ENCODE results near the gene GABPA. TPM values are rescaled to one million over a fixed set of nuclear protein-coding genes. Genes with fewer than 3 reads are reported as not detected.

Gene GABPA
- total and polyA plus RNA-seq, 9 of the 15 experiments (the other 6 are each of a cell fraction or from before 2014, with no cell fraction given), result 8.9 to 35.7 (median 22.8) TPM

DNA sequence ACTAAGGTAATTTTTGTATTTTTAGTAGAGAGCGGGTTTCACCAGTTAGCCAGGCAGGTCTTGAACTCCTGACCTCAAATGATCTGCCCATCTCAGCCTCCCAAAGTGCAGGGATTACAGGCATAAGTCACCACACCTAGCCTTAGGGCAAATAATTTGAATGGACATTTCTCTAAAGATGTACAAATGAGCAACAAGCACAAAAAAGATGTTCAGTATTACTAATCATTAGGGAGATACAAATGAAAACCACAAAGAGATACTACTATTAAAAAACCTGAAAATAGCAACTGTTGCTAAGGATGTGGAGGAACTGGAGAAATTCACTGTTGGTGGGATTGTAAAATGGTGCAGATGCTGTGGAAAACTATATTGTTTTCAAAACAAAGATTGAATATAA, 79.1 kb downstream of the GABPA start:
- Histone ChIP-seq H3K4me3 (no peak overlapping the region), H3K4me1 (replicated peaks in 1 of 2; ENCODE audit: control insufficient read depth in 2 of 2, insufficient read depth in 2 of 2, low read length in 2 of 2) (no peaks in the 10 kb centered on the region; a peak in 2 of 5 replicates), H4K20me1 (replicated peaks; ENCODE audit: control insufficient read depth, insufficient read depth, low read length) (no peaks in the 10 kb centered on the region; the same call in 1 of the 2 replicates), H2AFZ (ENCODE audit: low read depth, low read length) (no peak overlapping the region), H3K36me3 (ENCODE audit: control insufficient read depth, insufficient read depth, low read length) (no peaks in the 10 kb centered on the region), H3K9me3 (replicated peaks; ENCODE audit: control insufficient read depth, insufficient read depth, low read depth, low read length) (no peaks in the 10 kb centered on the region), H3K27ac (ENCODE audit: extremely low read depth, low read depth, low read length) (no peak overlapping the region), H3K27me3 (ENCODE audit: control insufficient read depth in 2 of 2, insufficient read depth in 2 of 2, low read length in 2 of 2) (peaks cover 7 to 9% of the 10 kb centered on the region in 2 experiments; a peak in 4 of 5 replicates), H3K9ac (ENCODE audit: insufficient read depth in 1 of 2, low read depth in 2 of 2, low read length in 2 of 2) (no peak overlapping the region), H3K4me2 (ENCODE audit: insufficient read depth, low read length) (no peak overlapping the region), H3K79me2 (ENCODE audit: control insufficient read depth, insufficient read depth, low read length) (no peaks in the 10 kb centered on the region), H3K9me1 (ENCODE audit: control insufficient read depth, insufficient read depth, low read length) (no peaks in the 10 kb centered on the region)
- BruUV-seq (replicated peaks), result no TSS peak
- ChIA-PET POLR2A (no interaction called here), CTCF (ENCODE audit: low intra/inter-chr PET ratio) (no interaction called here)
- intact Hi-C loops (cut with micrococcal nuclease), result no loop called here
- no peak for TF ChIP-seq TBP (optimal IDR thresholded peaks at IDR 0.05; ENCODE audit: low read depth, low read length)
- no peak for TF ChIP-seq CBX8 (IDR thresholded peaks at IDR 0.05; ENCODE audit: borderline replicate concordance, extremely low read depth, low read depth, low read length, poor library complexity, severe bottlenecking)
- no peak for TF ChIP-seq FOXJ2 (tag; IDR thresholded peaks at IDR 0.05)
- no peak for TF ChIP-seq JUND (IDR thresholded peaks at IDR 0.05; ENCODE audit: borderline replicate concordance, low read depth, low read length)
- TF ChIP-seq JUND (tag; IDR thresholded peaks at IDR 0.05; ENCODE audit: borderline replicate concordance, low read depth, low read length), result no peak
- TF ChIP-seq, protein P1, sequence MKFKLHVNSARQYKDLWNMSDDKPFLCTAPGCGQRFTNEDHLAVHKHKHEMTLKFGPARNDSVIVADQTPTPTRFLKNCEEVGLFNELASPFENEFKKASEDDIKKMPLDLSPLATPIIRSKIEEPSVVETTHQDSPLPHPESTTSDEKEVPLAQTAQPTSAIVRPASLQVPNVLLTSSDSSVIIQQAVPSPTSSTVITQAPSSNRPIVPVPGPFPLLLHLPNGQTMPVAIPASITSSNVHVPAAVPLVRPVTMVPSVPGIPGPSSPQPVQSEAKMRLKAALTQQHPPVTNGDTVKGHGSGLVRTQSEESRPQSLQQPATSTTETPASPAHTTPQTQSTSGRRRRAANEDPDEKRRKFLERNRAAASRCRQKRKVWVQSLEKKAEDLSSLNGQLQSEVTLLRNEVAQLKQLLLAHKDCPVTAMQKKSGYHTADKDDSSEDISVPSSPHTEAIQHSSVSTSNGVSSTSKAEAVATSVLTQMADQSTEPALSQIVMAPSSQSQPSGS (CRISPR knock-in tag; IDR thresholded peaks at IDR 0.05), result no peak
- 8% methylated on average over 1 of the region's 1 CpG for WGBS (ENCODE audit: insufficient coverage, low coverage, missing lambda C conversion rate)
- in situ Hi-C loops (cut with MboI), result no loop called here
- ATAC-seq (no peak), DNase-seq (ENCODE audit: extremely low read depth in 1 of 4, low spot score in 3 of 4) (no peak), FAIRE-seq (no peak)
